Activated T-cell treated with anti-CD3 and anti-CD28 coated beads, Interleukin-2, amount 50 U/mL, for 48 hours (primary cell): ENCODE results near the gene PADI3.
"Not testable (repeated sequence)": the region's sequence is repeated elsewhere in the genome, so short reads cannot be mapped to it uniquely, and the experiment has no call there.

ENCODE experiments used
- DNase-seq, 2 experiments: peaks; one replicate each; pipeline ENCODE4 v3.0.0-alpha.2; 2020

The PADI3 gene

GRCh38 chr1:17217607-17218006 lies 31.3 kb upstream of the PADI3 start:
- DNase-seq, result no peak

GRCh38 chr1:17218939-17219338 lies 30.0 kb upstream of the PADI3 start:
- DNase-seq, result no peak

GRCh38 chr1:17220287-17220686 lies 28.6 kb upstream of the PADI3 start:
- DNase-seq, result no peak

GRCh38 chr1:17222557-17222956 lies 26.3 kb upstream of the PADI3 start:
- no peak for DNase-seq

- no peak for DNase-seq
Observed at GRCh38 chr1:17224434-17224833, 24.5 kb upstream of the PADI3 start.

GRCh38 chr1:17225140-17225539 lies 23.8 kb upstream of the PADI3 start:
- no peak for DNase-seq

- no peak for DNase-seq
Observed at GRCh38 chr1:17227358-17227915, 21.5 kb upstream of the PADI3 start.

GRCh38 chr1:17228619-17229018 lies 20.3 kb upstream of the PADI3 start:
- DNase-seq, result no peak

- DNase-seq, result no peak
Observed at GRCh38 chr1:17229379-17229778, 19.5 kb upstream of the PADI3 start.

- no peak for DNase-seq
Observed at GRCh38 chr1:17230106-17230505, 18.8 kb upstream of the PADI3 start.

GRCh38 chr1:17230671-17231310 lies 18.1 kb upstream of the PADI3 start:
- DNase-seq, result no peak

- DNase-seq, result no peak
Observed at GRCh38 chr1:17232759-17233661, 15.9 kb upstream of the PADI3 start.

- no peak for DNase-seq
Observed at GRCh38 chr1:17233675-17234320, 15.1 kb upstream of the PADI3 start.

GRCh38 chr1:17234405-17234804 lies 14.5 kb upstream of the PADI3 start:
- DNase-seq, result no peak

- no peak for DNase-seq
Observed at GRCh38 chr1:17235135-17235885, 13.6 kb upstream of the PADI3 start.

- DNase-seq, result peak; percentile 91 to 97
Observed at GRCh38 chr1:17236779-17237560, 11.9 kb upstream of the PADI3 start.

GRCh38 chr1:17237561-17237903 lies 11.4 kb upstream of the PADI3 start:
- DNase-seq, result no peak

- peak; percentile 35 to 36 for DNase-seq
Observed at GRCh38 chr1:17239420-17239819, 9.5 kb upstream of the PADI3 start.

- DNase-seq, result not testable (repeated sequence)
Observed at GRCh38 chr1:17241011-17241779, 7.7 kb upstream of the PADI3 start.

- DNase-seq, result not testable (repeated sequence)
Observed at GRCh38 chr1:17241780-17242074, 7.2 kb upstream of the PADI3 start.

GRCh38 chr1:17243274-17243673 lies 5.6 kb upstream of the PADI3 start:
- no peak for DNase-seq
